ENCODE data around the gene PTPN3.

DNA sequence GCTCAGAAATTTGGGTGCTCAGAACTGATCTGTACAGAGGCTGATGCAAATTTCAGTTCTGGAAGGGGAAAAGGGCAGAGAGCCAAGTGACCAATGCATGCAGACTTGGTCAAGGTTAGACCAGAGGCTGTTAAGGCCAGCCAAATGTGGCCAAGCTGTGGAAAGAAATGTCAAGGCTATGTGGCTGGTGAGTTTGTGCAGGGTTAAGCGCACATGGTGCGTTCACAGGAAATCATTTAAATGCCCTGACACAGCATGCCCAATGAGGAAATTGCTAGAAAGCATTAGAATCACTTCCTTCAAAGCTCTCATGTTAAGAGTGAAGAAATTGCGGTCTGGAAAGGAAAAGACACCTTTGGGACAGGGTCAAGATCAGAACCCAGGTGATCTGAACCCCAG lies 58.0 kb downstream of the PTPN3 start:
- TF ChIP-seq POLR2A (IDR thresholded peaks at IDR 0.05; ENCODE audit: low read length) (no peak), GATA1 (IDR thresholded peaks at IDR 0.05; ENCODE audit: low read depth, low read length) (no peak)

Measured in erythroblast (primary cell).